Keratinocyte (primary cell): ENCODE results near the gene CCDC92. TPM values are rescaled to one million over a fixed set of nuclear protein-coding genes. Genes with fewer than 3 reads are reported as not detected.

ENCODE experiments used
- DNase-seq: peaks from one replicate; pipeline ENCODE4 v3.0.0-alpha.2; 2011; ENCODE audit warnings: low read depth, missing footprints, low spot score
- FAIRE-seq: peaks from 2 replicates; lab custom pipeline; 2011; peaks lifted over from hg19 to GRCh38; lab: Jason Lieb, UNC
- H2AFZ ChIP-seq: 2 replicates; pipeline ENCODE4 v1.6.0; 2012; ENCODE audit warnings: low read length, control low read depth, inconsistent platforms; ENCODE audit not compliant: control insufficient read depth
- H3K27ac ChIP-seq: 2 replicates; pipeline ENCODE4 v1.5.1; 2011; ENCODE audit warnings: low read length; ENCODE audit not compliant: control insufficient read depth, insufficient read depth
- H3K27me3 ChIP-seq: 3 replicates; pipeline ENCODE4 v1.6.0; 2011; ENCODE audit warnings: low read length; ENCODE audit not compliant: control insufficient read depth, insufficient read depth; ENCODE audit errors: extremely low read depth
- H3K36me3 ChIP-seq, 2 experiments: 2 replicates in 1 of 2; 3 replicates in 1 of 2; pipeline ENCODE4 v1.5.1; 2011; ENCODE audit warnings: low read length in 2 of 2, mild to moderate bottlenecking in 1 of 2; ENCODE audit not compliant: control insufficient read depth in 2 of 2, insufficient read depth in 2 of 2; ENCODE audit errors: extremely low read depth in 1 of 2
- H3K4me1 ChIP-seq: 3 replicates; pipeline ENCODE4 v1.5.1; 2011; ENCODE audit warnings: low read length; ENCODE audit not compliant: control insufficient read depth, insufficient read depth; ENCODE audit errors: extremely low read depth
- H3K4me2 ChIP-seq: 3 replicates; pipeline ENCODE4 v1.6.0; 2011; ENCODE audit warnings: low read depth, low read length; ENCODE audit not compliant: control insufficient read depth, insufficient read depth; ENCODE audit errors: extremely low read depth
- H3K4me3 ChIP-seq, 3 experiments: fragments of 200-600 bp in 1 of 3; sonication (generic) in 1 of 3; 2 replicates in 2 of 3; 3 replicates in 1 of 3; pipeline ENCODE4 v1.5.1; 2011 to 2016; ENCODE audit warnings: low read length in 3 of 3, mild to moderate bottlenecking in 3 of 3, control low read depth in 2 of 3, inconsistent platforms in 1 of 3, low read depth in 1 of 3, mixed read lengths in 1 of 3, mixed run types in 1 of 3, moderate library complexity in 1 of 3; ENCODE audit not compliant: control insufficient read depth in 2 of 3, insufficient read depth in 2 of 3; ENCODE audit errors: extremely low read depth in 1 of 3
- H3K79me2 ChIP-seq: 2 replicates; pipeline ENCODE4 v1.6.0; 2012; ENCODE audit warnings: low read length; ENCODE audit not compliant: control insufficient read depth, insufficient read depth
- H3K9ac ChIP-seq: 3 replicates; pipeline ENCODE4 v1.6.0; 2011; ENCODE audit warnings: low read length; ENCODE audit not compliant: control insufficient read depth, insufficient read depth; ENCODE audit errors: extremely low read depth
- H3K9me1 ChIP-seq: 3 replicates; pipeline ENCODE4 v1.6.0; 2011; ENCODE audit warnings: low read length; ENCODE audit not compliant: control insufficient read depth, insufficient read depth; ENCODE audit errors: extremely low read depth
- H3K9me3 ChIP-seq: 2 replicates; pipeline ENCODE4 v1.5.1; 2012; ENCODE audit warnings: low read depth, low read length; ENCODE audit not compliant: control insufficient read depth
- H4K20me1 ChIP-seq: 3 replicates; pipeline ENCODE4 v1.6.0; 2011; ENCODE audit warnings: low read length; ENCODE audit not compliant: control insufficient read depth, insufficient read depth; ENCODE audit errors: extremely low read depth
- EZH2 ChIP-seq: IDR thresholded peaks from one replicate; pipeline ENCODE4 v1.6.1; 2012; ENCODE audit warnings: inconsistent platforms, mild to moderate bottlenecking, low read length, moderate library complexity
- dilution Hi-C: fragments of 300-500 bp; cut with MboI; formaldehyde crosslinking; loops from one replicate; pipeline ENCODE4 v1.7.0; 2020; ENCODE audit warnings: low sequenced_read_pairs; ENCODE audit not compliant: extremely low pct_ligation_motif_present
- polyA minus RNA-seq, 3 experiments: library from RNA; depleted of rRNA, polyadenylated mRNA; stranded (reverse); fragments of >200 nt; gene quantifications; 1 replicate in 1 of 3; 2 replicates in 1 of 3; 3 replicates in 1 of 3; pipeline ENCODE4 v1.2.3, GENCODE V29; 2011
- polyA plus RNA-seq, 5 experiments: library from polyadenylated mRNA; depleted of rRNA in 3 of 5; stranded (reverse) in 3 of 5; stranded (forward) in 1 of 5; unstranded in 1 of 5; fragments of >200 nt; gene quantifications; 1 replicate in 1 of 5; 2 replicates in 3 of 5; 3 replicates in 1 of 5; pipeline versions ENCODE4 v1.2.1 to v1.2.3, GENCODE V29; 2011 to 2012; ENCODE audit warnings: missing spikeins in 2 of 5, low read depth in 1 of 5, low replicate concordance in 1 of 5
- TF ChIP-seq, protein P1 (sequence below), 3 experiments: IDR thresholded peaks in 1 of 3; conservative IDR thresholded peaks in 1 of 3; optimal IDR thresholded peaks in 1 of 3; 2 replicates in 2 of 3; 3 replicates in 1 of 3; pipeline versions ENCODE3 to v1.5.1; 2011; ENCODE audit warnings: low read length in 3 of 3, mild to moderate bottlenecking in 3 of 3, moderate library complexity in 2 of 3, control low read depth in 1 of 3, inconsistent platforms in 1 of 3; ENCODE audit not compliant: insufficient read depth in 2 of 3; ENCODE audit errors: extremely low read depth in 1 of 3

Gene CCDC92, protein sequence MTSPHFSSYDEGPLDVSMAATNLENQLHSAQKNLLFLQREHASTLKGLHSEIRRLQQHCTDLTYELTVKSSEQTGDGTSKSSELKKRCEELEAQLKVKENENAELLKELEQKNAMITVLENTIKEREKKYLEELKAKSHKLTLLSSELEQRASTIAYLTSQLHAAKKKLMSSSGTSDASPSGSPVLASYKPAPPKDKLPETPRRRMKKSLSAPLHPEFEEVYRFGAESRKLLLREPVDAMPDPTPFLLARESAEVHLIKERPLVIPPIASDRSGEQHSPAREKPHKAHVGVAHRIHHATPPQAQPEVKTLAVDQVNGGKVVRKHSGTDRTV
- polyA plus RNA-seq, result 7.4 to 24.5 TPM (median 8.3 TPM) in 3 replicates
- polyA plus RNA-seq (2011; ENCODE audit: low read depth), result 32.7 TPM
- polyA plus RNA-seq (2011; cell fraction: cytosol; rRNA removed), result 21.3 and 32.0 TPM in 2 replicates
- 13.6 and 18.5 TPM in 2 replicates for polyA plus RNA-seq (2011; cell fraction: nucleus; rRNA removed)
- 16.4 and 23.9 TPM in 2 replicates for polyA plus RNA-seq (2012; ENCODE audit: low replicate concordance)
- 7.5 to 18.9 TPM (median 7.8 TPM) in 3 replicates for polyA minus RNA-seq
- 13.0 TPM for polyA minus RNA-seq (2011; cell fraction: cytosol; rRNA and poly(A)+ RNA removed)
- 3.9 and 7.3 TPM in 2 replicates for polyA minus RNA-seq (2011; cell fraction: nucleus; rRNA and poly(A)+ RNA removed)

DNA sequence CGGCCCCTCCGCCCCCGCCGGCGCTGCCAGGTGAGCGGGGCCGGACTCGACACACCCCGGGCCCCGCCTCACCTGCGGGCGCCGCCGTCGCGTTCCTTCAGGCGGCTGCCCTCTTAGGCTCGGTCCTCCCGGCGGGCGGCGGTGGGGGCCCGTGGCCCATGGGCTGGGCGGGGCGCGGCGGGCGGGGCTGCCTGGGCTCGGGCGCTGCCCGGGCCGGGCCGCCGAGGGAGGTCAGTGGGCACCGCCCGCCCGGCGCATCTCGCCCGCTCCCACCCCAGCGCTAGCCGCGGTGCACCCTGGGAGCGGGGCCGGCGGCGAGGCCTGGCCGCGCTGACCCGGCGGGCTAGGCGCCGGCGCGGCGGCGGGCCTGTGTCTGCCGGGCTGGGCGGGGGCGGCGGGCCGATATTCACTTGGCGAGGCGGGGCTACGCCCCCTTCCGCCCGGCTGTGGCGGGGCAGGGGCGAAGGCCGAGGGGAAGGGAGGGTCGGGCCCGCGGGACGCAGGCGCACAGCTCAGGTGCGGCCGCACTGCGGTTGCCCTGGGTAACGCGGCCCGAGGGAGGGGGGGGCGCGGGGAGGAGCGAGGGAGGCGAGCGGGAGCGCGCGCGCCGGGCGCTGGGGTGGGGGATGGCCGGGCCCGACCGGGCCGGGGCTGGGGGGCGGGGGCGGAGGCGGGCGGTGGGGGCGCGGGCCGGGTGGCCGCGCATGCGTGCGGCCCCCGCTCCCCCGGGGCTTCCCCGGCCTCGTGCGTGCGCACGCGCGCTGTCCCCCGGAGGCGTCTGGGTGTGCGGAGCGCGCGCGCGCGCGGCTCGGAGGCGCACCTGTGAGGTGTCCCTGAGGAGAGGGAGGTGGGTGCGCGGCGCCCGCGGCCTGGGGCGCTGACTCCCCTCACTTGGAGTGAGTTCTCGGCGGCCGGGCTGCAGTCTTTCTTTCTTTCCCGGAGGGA, at the start of gene CCDC92, which contains the start of gene ZNF664:
CCDC92 (minus strand) TSS at position 375 of the 945 bp plus-strand sequence. CDS start 28,526 bp downstream, outside the sequence.
ZNF664 (plus strand) TSS at position 759 of the 945 bp plus-strand sequence. CDS start 38,930 bp downstream, outside the sequence.
- Histone ChIP-seq H3K27ac (peak within 1 kb of the TSS; percentile 58), H3K4me3 (peak within 1 kb of the TSS; percentile 79 to 88 (median 87)), H3K79me2 (peaks cover 18% of the 10 kb centered on the region), H3K9me1 (no peaks in the 10 kb centered on the region), H3K4me1 (peaks cover 20% of the 10 kb centered on the region), H3K4me2 (peak within 1 kb of the TSS; percentile 96), H3K9ac (peak within 1 kb of the TSS; percentile 76), H2AFZ (peak within 1 kb of the TSS; percentile 79), H3K9me3 (no peaks in the 10 kb centered on the region), H4K20me1 (no peaks in the 10 kb centered on the region), H3K27me3 (no peaks in the 10 kb centered on the region), H3K36me3 (peaks cover 0 to 10% of the 10 kb centered on the region in 2 experiments)
- dilution Hi-C loops, result no loop called here
- DNase-seq (no peak), FAIRE-seq (no peak)
- no peak for TF ChIP-seq EZH2
- TF ChIP-seq, protein P1, sequence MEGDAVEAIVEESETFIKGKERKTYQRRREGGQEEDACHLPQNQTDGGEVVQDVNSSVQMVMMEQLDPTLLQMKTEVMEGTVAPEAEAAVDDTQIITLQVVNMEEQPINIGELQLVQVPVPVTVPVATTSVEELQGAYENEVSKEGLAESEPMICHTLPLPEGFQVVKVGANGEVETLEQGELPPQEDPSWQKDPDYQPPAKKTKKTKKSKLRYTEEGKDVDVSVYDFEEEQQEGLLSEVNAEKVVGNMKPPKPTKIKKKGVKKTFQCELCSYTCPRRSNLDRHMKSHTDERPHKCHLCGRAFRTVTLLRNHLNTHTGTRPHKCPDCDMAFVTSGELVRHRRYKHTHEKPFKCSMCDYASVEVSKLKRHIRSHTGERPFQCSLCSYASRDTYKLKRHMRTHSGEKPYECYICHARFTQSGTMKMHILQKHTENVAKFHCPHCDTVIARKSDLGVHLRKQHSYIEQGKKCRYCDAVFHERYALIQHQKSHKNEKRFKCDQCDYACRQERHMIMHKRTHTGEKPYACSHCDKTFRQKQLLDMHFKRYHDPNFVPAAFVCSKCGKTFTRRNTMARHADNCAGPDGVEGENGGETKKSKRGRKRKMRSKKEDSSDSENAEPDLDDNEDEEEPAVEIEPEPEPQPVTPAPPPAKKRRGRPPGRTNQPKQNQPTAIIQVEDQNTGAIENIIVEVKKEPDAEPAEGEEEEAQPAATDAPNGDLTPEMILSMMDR (optimal IDR thresholded peaks at IDR 0.05 in 1 of 3, IDR thresholded peaks at IDR 0.05 in 1 of 3, conservative IDR thresholded peaks at IDR 0.05 in 1 of 3; ENCODE audit: extremely low read depth in 1 of 3, insufficient read depth in 2 of 3, low read length in 3 of 3), result peak in 1 of 3 experiments; percentile 33

DNA sequence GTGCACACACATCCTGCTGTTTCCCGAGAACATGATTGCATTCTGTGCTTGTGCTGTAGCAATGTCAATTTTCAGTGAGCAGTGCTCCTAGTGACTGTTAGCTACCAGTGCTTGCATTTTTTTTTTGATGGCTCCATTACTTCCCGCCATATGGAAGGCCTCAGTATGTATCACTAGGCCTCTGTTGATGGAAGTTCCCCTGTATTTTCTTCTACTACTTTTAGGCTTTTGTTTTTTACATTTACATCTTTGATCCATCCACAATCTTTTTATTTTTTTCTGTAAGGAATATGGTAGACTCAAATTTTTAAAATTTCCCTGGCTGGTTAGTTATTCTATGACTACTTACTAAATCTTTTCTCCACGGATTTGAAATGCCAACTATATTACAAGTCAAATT, 49.5 kb upstream of the CCDC92 start:
- FAIRE-seq (no peak), DNase-seq (no peak)
- no peak overlapping the region for H3K4me2 ChIP-seq
- no peaks in the 10 kb centered on the region for H3K27me3 ChIP-seq
- no peak for TF ChIP-seq EZH2
- TF ChIP-seq, protein P1 (optimal IDR thresholded peaks at IDR 0.05 in 1 of 3, IDR thresholded peaks at IDR 0.05 in 1 of 3, conservative IDR thresholded peaks at IDR 0.05 in 1 of 3; ENCODE audit: extremely low read depth in 1 of 3, insufficient read depth in 2 of 3, low read length in 3 of 3), result no peak
- H3K36me3 ChIP-seq, result no peaks in the 10 kb centered on the region
- H3K9ac ChIP-seq, result no peak overlapping the region
- H3K9me1 ChIP-seq, result no peaks in the 10 kb centered on the region
- H3K79me2 ChIP-seq, result no peaks in the 10 kb centered on the region
- no peak overlapping the region for H3K4me3 ChIP-seq
- H3K27ac ChIP-seq, result no peak overlapping the region
- H3K9me3 ChIP-seq, result no peaks in the 10 kb centered on the region
- no peaks in the 10 kb centered on the region for H4K20me1 ChIP-seq
- H2AFZ ChIP-seq, result no peak overlapping the region
- H3K4me1 ChIP-seq, result peaks cover 17% of the 10 kb centered on the region
- dilution Hi-C loops, result no loop called here
